GM18508 (cell line): ENCODE data around the gene TUBA1A.
"Not testable (repeated sequence)": the region's sequence is repeated elsewhere in the genome, so short reads cannot be mapped to it uniquely, and the experiment has no call there.

Experiments used
- ATAC-seq: cut with Tn5 transposase; IDR thresholded peaks from one replicate; pipeline ENCODE4 v1.9.1; 2021; ENCODE audit warnings: moderate number of reproducible peaks; ENCODE audit not compliant: insufficient read depth, unreplicated experiment

Gene TUBA1A

GRCh38 chr12:49161092-49161795, 27.6 kb downstream of the TUBA1A start:
- no peak for ATAC-seq

DNA sequence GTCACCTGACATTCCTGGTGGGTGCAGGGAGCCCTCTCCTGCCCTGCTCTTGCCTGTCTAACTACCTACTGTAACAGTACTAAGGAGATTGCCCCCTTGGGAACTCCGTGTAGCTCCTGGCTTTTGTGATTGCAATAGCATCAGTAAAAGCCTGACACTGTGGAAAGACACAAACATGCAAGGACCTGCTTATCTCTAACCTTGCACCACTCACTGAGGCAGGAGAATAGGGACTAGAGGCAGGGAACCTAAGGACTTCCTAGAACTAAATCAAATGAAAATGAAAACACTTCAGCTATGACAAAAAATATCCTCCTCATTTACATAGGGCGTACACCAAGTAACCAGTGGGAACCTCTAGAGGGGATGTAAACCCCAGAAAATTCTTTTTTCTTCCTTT, 28.5 kb downstream of the TUBA1A start:
- no peak for ATAC-seq

GRCh38 chr12:49154221-49154620, 34.7 kb downstream of the TUBA1A start:
- no peak for ATAC-seq

DNA sequence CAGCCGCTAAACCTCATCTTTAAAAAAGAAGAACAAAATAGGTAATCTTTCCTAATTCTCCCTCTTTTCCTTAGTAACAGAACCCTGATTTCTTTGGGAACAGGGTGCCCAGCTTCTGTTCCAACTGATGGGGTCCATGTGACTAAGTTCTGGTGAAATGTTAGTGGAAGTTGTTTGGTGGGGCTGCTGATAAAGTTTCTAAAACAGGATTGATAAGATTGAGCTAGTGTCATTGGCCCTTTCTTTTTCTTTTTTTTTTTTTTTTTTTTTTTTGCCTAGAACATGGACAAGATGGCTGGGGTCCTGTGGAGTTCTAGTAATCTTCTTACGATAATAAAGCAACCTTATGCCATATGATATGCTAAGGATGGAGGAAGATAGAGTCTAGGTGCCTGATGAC, 41.5 kb downstream of the TUBA1A start:
- no peak for ATAC-seq

- ATAC-seq, result no peak
These were observed 42.5 kb downstream of the TUBA1A start for GRCh38 chr12:49146406-49146805.

DNA sequence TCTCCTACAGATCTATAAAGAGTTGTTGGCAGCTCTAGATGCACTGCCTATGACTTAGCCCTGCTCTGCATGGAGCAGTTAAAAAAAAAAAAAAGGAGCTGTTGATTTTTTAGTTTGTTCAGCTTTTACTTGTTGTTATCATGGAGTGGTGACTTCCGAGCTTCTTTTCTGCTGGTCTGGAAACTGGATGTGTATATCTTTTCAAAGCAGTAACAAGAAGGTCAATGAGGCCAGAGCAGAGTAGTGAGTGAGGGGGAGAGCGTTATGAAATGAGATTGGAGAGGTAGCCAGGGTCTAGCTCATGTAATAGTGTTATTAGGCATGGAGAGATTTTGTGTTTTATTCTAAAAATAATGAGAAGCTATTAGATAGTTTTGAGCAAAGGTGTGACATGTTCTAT, 44.5 kb downstream of the TUBA1A start:
- no peak for ATAC-seq

DNA sequence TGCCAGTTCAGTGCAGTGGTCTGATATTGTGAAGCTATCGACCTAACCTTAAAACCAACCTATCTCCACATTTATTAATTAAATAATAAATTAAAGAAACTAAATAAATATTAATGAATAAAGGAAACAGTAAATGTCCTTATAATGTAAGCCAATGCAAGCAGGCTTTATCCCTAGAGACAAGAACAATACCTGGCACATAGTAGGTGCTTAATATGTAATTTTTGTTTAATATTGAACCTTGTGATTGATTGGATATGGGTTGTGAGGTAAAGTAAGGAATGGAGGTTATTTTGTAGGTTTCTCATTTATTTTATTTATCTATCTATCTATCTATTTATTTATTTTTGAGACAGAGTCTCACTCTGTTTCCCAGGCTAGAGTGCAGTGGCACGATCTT, 49.9 kb downstream of the TUBA1A start:
- no peak for ATAC-seq

GRCh38 chr12:49138587-49138986, 50.3 kb downstream of the TUBA1A start:
- no peak for ATAC-seq

GRCh38 chr12:49137476-49137875, 51.4 kb downstream of the TUBA1A start:
- ATAC-seq, result no peak

GRCh38 chr12:49136997-49137396, 51.9 kb downstream of the TUBA1A start:
- not testable (repeated sequence) for ATAC-seq
